HG03469 (cell line): Measurements from ENCODE around the gene OVCH1.
"Not testable (repeated sequence)": the region's sequence is repeated elsewhere in the genome, so short reads cannot be mapped to it uniquely, and the experiment has no call there.

Experiments used
- ATAC-seq: cut with Tn5 transposase; IDR thresholded peaks from one replicate; pipeline ENCODE4 v1.9.1; 2021; ENCODE audit warnings: mild to moderate bottlenecking, moderate library complexity, moderate number of reproducible peaks; ENCODE audit not compliant: unreplicated experiment

Gene OVCH1

DNA sequence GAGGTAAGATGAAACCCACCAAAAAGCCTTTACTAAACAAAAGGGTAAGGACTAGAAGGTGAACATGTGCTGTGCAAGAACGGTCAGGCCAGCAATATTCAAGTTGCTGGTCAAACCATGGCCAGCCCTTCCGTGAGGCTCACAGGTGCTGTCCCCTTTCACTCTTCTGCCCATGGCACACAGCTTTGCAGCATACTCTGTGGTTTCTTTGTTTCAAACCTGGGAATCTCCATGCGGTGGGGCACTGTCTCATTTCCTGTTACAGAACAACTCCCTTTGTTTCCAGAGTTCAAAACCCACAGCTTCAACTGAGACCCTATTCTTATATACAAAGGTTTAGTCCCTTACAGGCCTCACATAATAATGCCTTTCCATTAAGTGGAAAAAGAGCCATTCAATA, 1.7 kb upstream of the OVCH1 start:
- ATAC-seq = no peak

DNA sequence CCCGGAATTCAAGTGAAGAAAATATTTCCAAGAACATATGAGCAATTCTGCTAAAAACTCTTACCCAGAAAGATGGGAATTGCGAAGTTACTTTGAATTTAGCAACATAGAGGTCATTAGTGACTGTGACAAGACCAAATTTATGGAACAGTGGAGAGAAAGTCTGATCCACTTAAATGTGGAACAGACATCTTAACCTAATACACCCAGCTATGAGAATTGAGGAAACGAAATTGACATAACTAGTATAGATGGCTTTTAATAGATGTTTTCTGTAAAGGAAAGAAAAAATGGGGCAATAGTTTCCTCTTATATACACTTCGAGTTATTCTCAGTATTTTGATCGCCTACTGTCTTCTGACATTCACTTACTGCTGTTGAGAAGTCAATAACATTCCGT, 4.6 kb downstream of the OVCH1 start:
- ATAC-seq = no peak

- no peak for ATAC-seq
These were observed 10.5 kb downstream of the OVCH1 start for GRCh38 chr12:29486972-29487371.

GRCh38 chr12:29463198-29463597, 34.3 kb downstream of the OVCH1 start:
- no peak for ATAC-seq

DNA sequence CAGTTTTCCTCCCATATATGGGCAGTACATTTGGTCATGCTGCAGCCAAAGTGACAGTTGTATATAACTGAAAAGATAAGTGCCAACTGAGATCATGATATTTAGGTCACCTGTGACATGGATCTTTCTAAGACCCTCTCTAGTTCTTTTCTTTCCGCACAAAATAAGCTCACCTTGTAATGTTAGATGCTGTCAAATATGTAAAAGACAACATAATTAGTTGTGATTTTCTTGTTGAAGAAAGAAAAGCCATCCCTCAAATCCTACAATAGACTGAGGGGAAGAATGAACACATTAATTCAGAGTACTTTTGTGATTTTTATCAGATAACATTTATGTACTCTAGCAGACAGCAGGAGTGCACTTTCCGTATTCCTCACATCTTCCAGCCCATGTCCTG, 37.4 kb downstream of the OVCH1 start:
- no peak for ATAC-seq

DNA sequence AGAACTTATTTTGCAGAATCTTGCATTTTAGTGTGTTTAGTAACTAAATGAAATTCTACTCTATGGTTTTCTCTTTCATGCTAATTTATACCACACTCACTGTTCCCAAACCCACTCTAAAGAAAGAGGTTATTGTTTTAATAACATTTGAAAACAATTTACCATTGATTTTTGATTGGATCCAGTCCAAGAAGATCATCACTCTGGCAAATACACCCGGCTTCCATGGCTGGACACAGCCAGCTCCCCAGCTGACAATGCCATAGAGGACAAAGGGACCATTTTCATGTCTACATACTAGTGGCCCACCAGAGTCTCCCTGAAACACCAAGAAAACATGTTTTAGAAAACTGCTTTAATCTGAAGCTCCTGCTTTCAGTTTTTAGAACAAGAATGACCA, 42.4 kb downstream of the OVCH1 start:
- ATAC-seq = no peak

GRCh38 chr12:29451888-29452287, 45.6 kb downstream of the OVCH1 start:
- no peak for ATAC-seq

DNA sequence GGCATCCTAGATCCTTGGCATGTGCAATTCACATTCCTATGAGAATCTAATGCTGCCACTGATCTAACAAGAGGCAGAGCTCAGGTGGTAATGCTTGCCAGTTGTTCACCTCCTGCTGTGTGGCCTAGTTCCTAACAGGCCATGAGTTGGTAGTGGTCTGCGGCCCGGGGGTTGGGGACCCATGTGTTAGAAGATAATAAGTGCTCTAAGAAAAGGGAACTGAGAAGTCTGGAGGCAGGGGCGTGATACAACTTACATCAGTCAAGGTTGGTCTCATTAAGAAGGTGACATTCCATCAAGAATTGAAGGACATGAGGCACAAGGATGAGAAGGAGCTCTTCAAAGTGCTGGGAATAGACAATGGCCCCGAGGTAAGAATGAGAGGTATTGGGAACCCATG, 49.3 kb downstream of the OVCH1 start:
- no peak for ATAC-seq

- ATAC-seq = no peak
These were observed 50.1 kb downstream of the OVCH1 start for GRCh38 chr12:29447285-29447975.

DNA sequence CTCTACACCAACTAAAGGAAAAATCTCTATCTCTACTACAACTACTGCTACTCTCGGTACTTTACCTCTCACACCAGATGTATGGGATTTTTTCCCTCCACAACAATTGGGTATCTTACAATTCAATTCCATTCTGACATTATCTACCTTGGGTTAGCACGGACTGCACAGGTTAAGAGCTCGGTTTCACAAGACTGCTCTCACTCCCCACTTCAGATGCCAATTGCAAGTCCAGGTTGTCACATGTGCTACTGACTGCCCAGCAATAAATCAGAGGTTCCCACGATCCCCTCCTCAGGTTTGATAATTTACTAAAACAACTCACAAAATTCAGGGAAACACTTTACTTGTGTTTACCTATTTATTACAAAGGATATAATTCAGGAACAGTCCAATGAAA, 58.0 kb downstream of the OVCH1 start:
- no peak for ATAC-seq

- no peak for ATAC-seq
These were observed 58.6 kb downstream of the OVCH1 start for GRCh38 chr12:29438752-29439408.

DNA sequence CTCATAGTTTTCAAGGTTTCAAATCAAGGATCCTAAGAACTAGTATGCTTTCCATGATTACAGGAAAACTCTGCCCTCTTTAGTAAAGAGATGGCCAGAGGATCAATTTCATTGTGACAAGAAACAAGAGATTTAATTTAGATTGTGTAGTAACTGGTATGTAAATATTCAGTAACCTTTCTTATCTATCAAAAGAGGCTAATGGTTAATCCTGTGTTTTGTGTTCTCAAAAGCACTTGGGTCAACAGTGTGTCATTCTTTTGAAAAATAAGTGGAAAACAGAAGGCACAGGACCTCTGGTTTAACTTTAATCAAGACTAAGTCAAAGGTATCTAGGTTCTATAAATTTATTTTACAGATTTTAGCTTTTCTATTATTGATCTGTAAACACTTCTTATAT, 59.9 kb downstream of the OVCH1 start:
- no peak for ATAC-seq

GRCh38 chr12:29436815-29437214, 60.7 kb downstream of the OVCH1 start:
- ATAC-seq = not testable (repeated sequence)

DNA sequence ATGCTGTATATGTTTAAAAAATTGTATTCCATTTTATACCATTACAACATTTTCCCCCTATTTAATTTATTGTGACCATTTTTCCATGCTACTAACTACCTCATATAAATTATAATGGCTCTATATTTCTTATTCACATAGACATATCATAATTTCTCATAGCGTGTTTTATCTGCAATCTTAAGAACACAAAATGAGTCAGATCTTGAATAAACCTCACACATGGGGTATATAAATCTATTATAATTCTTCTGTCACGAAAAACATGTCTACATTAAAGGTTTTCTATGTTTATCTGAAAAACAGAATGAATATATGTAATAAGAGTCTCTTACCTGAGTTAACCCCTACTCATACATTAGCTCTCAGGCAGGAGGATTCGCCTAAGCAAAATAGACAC, 66.0 kb downstream of the OVCH1 start:
- no peak for ATAC-seq

DNA sequence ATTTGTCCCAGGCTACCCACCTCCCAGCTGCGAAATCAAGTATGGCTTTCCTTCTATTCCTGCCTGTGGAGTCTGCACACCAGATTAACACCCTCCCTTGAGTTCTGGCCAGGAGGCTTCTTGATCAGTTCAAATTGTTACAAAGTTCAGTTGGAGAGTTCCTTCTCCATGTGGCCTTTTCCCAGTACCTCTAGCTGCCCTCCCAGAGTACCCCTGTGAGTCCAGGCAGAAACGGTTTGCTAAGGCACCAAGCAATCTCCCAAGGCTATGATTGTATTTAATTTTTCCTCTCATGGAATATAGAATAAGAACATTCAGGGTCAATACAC, 66.8 kb downstream of the OVCH1 start:
- ATAC-seq = no peak

DNA sequence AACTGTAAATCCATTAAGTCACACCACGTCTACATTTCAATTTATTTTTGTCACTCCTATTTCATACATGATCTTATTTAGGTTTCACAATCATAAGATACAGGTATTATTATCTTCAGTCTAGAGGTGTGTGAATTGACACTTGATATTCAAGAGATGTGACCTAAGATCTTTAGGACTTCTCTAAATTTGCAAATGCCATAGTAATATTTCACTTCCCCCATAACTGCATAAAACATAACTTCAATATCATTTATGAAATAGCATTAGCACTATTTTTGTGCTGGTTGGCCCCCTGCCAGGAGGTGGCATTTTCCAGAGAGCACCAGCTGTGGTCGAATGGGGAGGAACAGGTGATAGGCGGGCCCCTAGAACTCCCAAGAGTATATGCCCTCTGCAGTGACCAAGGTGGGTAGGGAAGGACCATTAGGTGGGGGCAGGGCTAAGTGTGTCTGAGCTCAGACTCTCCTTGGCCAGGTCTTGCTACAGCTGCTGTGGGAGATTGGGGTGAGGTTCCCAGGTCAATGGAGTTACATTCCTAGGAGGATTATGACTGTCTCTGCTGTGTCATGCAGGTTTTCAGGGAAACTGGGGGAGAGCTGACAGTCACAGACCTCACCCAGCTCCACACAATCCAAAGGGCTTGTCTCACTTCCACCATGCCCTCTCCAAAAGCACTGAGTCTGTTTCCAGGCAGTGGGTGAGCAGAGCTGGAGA, 67.3 kb downstream of the OVCH1 start:
- ATAC-seq = no peak

DNA sequence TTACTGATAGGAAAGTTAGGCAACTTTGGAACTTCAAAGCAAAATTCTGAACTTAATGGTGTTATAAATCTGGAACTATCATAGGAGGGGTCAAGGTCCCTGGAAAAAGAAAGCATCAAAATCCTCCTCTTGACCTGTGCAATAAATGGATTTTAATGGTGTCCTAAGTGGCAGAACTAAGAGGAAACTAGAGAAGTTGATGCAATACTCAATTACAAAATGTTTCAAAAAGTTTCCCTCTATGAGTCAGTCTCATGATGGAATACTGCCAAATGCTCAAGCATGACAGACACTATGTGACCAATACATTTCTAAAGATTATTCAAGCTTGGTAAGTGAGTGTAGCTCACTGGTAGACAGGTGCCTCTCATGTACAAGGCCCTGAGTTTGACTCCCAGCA, 68.9 kb downstream of the OVCH1 start:
- ATAC-seq = peak; percentile 53

GRCh38 chr12:29427964-29428363, 69.5 kb downstream of the OVCH1 start:
- ATAC-seq = peak; percentile 95

DNA sequence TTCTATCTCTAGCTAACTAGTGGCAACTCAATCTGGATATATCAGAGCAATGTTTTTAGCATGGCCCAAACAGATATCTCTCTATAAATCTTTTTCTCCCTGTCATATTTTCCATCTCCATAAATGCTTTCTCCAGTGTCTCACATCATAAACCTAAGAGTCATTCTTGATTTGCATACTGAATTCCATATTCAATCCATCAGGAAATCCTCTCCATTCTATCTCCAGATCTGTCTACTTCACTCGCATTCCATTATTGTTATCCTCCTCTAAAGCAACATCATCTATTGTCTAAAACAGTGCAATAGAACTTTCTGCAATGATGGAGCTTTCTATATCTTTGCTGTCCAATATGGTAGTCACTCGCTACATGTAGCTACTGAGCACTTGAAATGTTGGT, 71.0 kb downstream of the OVCH1 start:
- no peak for ATAC-seq

- ATAC-seq = no peak
These were observed 71.8 kb downstream of the OVCH1 start for GRCh38 chr12:29425722-29426121.

DNA sequence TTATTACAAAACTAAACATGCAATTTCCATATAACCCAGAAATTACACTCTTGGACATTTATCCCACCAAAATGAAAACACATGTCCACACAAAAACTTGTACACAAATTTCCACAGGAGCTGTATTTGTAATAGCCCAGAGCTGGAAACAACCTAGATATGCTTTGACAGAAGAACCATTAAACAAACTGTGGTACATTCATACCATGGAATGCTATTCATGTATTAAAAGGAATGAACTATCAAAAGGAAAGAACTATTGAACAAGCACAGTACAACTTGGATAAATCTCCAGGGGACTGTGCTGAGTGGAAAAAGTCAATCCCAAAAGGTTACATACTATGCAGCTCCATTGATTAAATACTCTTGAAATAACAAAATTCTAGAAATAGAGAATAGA, 80.7 kb downstream of the OVCH1 start:
- no peak for ATAC-seq

- no peak for ATAC-seq
These were observed 82.4 kb downstream of the OVCH1 start for GRCh38 chr12:29415111-29415510.
